HG03196 (cell line): ENCODE data around the gene KEL.

Source experiments
- ATAC-seq: cut with Tn5 transposase; IDR thresholded peaks from one replicate; pipeline ENCODE4 v1.9.1; 2021; ENCODE audit not compliant: unreplicated experiment

Gene KEL

DNA sequence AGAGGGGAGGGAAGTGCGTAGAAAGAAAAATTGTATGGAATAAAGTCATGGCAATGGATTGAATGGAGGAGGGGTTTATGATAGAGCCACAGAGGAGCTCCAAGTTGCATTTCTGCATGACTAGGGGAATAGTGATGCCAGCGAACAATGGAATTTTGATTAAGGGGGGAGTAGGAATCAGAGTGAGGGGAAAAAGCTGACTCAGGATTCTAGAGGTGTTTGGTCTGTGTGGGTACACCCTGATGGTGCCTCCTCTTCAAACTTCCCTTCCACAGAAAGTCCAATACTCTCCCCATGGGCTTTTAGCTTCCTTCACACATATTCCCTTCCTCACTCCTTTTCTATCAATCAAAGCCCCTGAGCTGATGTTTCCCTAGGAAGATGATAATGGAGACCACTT is 1.8 kb upstream of the KEL start:
- no peak for ATAC-seq

DNA sequence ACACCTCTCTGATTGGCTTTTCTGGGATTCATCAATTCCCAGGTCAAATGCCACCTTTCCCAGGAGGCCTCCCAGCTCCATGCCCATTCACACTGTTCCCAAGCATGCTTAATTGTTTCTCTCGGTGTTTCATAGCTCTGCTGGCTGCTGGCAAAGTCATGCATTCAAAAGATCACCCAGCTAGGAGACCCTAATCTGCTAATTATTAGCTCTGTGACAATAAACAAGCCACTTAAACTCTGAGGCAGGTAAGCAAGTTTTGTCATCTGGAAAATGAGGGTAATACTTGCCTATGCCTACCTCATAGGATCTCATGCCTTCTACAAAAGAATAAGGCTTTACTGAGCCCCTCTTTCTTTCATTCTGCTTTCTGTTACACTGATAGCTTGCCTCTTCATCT is 828 bp upstream of the KEL start:
- ATAC-seq: no peak

DNA sequence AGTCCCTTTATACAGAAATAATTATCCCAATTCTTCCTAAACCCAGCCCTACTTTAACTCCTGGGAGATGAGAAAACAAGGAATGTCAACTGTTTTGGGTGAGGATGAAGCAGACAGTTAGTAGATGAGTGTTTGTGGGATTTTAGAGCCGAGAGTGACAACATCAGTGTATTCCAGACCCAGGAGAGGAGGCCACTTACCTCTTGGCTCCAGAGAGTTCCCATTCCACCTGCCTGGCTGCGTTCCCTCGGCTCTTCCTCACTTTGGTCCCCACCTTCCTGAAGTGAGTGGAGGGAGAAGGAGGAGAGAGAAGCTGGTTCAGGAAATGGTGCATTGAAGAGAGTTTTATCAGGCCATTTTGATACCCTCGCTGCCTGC is 579 bp downstream of the KEL start:
- ATAC-seq: no peak

DNA sequence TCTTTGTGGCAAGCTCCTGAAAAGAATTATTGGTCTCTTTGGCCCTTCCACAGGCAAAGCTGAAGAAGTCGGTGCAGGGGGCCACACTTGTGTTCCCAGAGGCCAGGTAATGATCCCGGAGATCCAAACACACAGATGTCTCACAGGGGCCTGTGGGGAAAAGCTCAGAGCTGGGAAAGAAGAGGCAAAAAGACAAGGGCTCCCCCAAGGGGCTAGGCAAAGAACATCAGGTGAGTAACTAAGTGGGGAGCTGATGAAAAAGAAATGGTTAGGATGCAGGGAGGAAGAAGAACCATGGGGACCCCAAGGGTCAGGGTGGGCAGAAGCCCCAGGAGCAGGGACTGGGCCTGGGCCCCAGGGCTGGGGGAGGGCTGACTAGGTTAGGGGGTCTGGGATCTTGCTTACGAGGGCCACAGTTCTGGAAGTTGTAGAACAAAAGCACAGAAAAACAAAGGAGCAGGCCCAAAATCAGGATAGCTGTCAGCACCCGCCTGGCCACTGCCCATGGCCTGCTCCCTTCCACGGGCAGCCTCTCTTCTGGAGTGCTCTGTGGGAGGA is 1.1 kb downstream of the KEL start:
- ATAC-seq: no peak

DNA sequence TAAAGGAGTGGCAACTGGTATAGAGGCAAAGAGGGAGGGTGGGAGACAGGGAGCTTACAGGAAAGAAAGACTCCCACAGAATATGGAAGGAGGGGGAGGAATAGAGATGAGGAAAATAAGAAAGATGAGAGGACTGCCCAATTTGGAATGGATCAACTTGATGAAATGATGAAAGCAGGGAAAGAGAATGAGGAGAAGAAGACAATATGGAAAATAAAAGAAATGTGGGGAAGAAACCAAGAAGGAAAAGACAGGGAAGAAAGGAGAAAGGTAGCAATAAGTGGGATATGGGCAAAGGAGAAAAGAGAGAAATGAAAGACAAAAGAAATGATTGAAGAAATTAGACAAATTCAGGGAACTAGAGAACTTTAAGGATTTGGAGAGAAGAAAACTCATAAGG is 3.0 kb downstream of the KEL start:
- no peak for ATAC-seq

DNA sequence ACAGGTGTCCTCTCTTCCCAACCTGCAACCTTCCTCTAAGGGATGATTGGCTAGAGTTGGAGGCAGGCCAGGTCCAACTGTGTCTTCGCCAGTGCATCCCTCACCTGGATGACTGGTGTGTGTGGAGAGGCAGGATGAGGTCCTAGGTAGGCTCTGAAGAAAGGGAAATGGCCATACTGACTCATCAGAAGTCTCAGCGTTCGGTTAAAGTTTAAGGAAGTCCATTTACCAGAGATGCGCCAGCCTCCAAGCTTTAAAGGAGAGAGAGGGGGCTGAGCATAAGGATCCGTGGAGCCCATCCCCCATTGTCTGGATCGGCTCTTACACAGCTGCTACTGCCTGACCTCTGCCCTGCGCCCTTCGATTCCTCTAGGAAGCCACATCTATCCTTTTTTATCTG is 4.4 kb downstream of the KEL start:
- ATAC-seq: no peak

DNA sequence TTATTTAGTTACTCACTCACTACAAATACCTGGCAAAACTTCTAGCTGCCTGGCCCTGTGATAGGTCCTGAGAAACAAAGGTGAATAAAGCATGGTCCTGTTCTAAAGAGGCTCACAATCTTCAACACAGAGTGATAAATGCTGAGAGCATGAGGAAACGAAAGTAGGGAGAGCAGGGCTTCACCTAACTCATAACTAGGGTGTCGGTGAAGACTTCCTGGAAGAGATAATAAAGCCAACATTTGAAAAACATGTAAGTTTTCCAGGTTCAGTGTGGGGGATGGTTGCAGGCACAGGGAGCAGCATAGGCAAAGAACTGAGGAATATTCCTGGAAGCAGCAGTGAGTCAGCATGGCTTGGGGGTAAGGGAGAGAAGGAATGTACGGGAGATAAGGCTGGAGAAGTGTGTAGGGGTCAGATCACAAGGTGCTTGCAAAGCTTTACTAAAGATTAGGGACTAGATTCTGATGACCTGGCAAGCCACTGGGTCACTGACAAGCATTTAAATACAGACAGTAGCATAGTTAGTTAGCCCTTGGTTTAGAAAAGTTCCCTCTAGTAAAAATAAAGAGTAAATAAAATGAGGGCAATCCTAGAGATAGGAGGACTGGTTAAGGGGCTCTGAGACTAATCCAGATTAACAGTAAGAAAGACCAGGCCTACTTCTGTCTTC is 5.1 kb downstream of the KEL start:
- no peak for ATAC-seq

DNA sequence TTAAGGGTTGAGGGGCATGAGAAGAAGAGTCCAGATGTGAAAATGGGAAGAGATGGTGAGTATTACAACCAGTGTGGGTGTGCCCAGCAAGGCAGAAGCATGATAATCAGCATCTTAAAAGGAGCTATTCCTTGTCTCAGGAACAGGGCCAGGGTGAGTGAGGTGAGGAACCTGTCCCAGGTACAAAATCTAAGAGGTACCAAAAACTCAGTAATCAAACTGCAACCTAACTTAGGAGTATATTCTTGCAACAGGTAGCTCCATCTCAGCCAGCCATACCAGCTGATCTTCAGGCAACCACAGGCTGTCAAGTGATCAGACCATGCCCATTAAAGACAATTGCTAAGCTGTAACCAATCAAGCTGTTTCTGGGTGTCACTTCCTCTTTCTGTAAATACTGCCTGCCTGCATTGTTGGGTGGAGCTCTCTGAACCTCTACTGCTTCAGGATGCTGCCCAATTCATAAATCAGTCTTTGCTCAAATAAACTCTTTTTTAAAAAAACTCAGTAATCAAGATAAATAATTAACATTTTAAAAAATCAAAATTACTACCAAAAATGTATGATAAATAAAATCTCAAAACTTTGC is 7.4 kb downstream of the KEL start:
- ATAC-seq: no peak

DNA sequence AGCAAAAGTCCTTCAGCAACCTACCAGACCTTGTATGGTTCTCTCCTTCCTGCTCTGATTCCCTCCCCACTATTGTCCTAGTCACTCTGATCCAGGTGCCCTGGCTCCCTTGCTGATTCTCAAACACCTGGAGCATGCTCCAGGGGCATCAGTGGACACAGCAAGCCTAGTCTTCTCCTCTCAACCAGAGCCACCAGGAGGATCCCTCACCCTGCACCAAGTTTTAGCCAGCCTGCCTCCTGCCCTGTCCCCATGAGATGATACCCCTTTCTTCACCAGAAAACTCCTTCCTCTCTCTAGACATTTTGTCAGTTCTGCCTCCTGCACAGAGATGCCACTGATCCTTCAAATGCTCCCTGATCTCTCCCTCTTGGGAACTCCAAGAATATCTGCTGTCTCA is 11.9 kb downstream of the KEL start:
- ATAC-seq: no peak

DNA sequence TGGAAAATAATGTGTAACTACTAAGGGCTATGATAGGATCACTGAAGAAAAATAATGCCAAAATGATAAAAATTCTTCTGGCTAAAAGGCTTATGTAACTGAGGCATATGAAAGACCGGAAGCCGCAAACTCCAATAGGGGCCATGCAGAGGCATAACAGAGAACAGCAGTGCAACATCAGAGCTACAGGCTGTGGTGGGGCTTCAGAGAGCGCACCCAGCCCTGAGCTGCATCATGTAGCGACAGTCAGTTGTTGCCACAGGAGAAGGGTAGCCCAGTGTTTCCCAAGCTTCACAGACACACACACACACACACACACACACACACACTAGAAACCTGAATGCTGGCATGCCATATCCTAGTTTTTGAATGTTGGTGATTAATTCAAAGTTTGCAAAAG is 13.6 kb downstream of the KEL start:
- ATAC-seq: no peak

DNA sequence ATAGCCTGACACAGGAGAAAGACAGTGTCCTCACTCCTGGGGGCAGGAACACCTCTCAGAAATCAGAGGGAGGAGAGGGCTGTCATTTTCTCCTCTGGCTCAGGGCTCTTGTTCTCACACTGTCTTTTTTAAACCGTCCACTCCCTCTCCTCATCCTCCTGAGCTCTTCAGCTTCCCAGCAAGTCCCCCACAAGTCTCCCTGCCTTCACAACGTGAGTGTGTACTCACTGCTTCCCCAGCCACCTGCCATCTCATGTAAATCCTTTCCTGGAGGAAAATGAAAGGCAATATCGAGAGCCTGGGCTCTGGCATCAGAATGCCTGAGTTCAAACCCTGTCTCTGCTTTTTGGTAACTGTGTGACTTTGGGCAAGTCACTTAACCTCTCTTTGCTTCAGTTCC is 17.2 kb downstream of the KEL start:
- no peak for ATAC-seq

DNA sequence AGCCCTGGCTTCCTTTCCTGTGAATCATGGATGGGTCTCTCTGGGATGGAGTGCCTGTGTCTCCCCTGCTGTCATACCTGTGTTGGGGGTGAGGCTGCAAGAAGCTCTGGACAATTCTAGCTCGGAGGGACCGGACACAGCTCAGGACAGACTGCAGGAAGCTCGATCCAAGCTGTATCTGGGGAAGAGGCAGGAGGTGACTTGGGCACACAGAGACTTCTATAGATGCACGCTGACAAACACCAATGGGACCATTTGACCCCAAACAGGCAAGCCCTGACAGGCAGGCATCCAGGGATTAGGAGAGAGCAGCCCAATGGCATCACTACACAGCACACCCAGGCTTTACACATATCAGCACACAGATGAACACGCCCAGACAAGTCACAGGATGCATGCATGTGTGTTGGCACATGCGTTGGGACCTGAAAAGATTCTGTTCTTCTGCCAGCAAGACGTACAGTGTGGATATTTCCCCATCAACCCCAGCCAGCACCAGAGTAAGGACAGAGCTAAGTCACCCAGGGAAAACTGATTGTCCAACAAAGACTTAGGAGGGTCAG is 18.4 kb downstream of the KEL start:
- no peak for ATAC-seq

DNA sequence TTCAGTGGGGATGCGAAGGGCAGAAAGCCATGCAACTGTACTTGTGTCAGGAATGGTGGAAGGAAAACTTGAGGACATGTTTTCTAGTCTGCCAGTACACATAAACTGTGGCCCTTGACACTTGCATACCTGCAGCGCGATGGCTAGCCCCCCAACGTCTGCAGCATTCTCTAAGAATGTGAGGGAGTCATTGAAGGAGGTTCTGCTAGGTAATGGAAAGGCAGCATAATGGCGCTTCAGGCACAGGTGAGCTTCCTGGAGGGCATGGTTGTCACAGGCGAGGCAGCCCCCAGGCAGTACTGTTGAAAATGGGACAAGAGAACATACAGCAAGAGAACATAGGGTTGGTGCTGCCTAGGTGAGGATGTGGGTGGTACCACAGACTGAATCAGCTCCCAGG is 19.4 kb downstream of the KEL start:
- no peak for ATAC-seq

DNA sequence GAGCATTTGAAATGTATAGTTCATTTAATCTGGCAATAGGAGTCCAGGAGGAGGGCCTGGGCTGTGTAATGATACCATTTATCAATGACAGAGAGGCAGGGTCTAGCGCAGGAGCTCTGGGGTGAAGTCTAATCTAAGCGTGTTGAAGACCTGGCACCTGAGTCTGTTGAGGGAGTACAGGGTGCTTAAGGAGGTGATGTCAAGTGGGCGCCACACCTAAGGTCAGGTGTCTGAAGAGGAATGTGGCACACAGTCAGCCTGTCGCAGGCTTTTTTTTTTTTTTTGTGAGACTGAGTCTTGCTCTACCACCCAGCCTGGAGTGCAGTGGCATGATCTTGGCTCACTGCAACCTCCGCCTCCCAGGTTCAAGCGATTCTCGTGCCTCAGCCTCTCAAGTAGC is 20.6 kb downstream of the KEL start:
- ATAC-seq: no peak

DNA sequence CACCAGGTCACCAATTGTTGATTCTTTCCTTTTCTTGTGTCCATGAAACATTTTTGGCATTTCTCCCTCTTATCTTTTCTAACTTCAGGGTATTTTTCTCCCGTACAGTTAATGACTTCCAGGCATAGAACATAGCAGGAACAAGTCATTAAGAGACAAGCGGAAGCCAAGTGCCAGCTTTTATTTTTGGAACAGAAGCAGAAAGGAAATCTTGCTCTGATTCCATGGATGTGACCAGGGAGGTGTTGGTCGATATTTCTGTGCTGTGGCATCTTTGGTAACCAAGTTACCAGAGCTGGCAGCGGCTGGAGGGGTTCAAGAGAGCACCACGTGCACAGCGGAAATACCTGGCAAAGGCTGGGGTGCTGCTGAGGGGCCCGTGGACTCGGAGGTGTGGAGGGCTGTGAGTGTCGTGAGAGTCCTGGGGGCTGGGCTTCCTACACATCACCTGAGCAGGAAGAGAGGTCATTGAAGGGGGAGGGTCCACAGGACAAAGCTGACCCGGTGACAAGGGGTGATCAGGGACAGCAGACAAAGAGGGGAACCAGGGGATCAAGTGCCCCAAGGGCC is 21.1 kb downstream of the KEL start:
- ATAC-seq: no peak

DNA sequence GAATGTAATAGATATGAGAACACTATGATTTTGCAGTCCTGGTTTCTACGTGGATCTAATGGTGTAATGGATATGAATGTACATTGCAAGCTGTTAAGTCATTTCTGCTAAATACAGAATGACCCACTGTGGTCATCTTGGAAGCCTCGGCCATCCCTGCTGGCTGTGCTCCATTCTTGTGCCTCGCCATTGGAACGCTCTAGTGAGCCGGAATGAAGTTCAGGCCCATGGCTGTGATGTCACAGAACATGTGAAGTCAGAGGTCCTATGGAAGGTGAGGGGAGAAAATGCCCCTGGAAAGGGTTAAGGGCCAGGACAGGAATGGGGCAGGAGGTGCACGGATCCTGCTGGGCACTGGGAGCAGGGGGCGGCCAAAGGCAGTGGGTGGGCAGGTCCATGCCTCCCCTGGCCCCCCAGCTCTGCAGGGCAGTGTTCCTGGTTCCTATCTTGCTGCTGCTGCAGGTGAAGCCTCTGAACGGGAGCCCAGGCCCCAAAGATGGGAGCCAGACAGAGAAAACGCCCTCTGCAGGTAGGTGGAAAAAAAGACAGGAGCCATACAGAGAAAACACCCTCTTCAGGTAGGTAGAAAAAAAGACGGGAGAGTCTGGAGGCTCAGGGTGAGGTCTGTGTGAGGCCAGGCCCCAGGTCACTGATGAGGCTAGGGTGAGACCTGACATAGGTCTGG is 22.8 kb downstream of the KEL start, which contains the start of gene LLCFC1:
LLCFC1 (plus strand) TSS at position 259 of the 685 bp plus-strand sequence; CDS start at position 397, 138 bp downstream.
- ATAC-seq: no peak

DNA sequence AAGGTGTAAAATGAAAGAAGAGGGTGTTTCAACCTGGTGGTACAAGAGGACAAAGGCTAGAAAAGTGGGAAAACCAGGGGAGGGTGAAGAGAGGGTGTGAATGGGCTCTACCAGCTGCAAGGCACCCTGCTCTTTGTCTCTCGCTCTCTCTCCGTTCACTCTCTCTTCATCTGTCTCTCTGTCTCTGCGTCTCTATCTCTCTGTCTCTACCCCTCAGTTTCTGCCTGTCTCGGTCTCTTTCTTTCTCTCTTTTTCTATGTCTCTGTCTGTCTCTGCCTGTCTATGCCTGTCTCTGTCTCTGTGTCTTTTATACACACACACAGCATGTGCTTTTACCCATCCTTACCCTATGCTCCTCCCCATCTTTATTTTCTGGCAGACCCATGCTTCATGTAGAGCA is 23.6 kb downstream of the KEL start:
- no peak for ATAC-seq

DNA sequence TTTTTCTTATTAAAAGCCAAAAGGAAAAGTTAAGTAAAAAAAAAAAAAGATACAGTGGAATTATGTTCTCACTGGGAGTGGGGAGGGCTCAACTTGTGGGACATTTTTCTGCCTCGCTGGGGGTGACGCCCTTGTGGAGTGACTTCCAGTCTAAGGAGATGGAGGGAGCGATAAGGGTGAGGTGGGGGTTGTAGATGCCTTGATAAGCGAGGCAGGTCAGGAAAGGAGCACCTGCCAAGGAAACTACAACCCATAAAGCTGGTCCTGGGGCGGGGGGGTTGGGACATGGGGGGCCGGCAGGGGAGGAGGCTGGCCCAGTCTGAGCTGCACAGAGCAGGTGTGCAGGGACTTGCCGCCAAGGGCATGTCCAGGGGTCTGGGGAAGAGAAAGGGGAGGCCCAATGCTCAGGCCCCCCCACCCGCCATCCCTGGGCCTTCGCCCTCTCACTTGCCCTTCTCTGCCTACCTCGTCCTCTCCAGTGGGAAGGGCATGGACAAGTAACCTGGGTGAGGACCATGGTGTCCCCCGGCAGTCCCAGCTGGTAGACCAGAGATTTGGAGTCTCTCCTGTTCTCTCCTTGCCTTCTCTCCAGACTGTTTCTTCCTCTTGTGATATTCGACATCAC is 26.1 kb downstream of the KEL start:
- ATAC-seq: no peak

DNA sequence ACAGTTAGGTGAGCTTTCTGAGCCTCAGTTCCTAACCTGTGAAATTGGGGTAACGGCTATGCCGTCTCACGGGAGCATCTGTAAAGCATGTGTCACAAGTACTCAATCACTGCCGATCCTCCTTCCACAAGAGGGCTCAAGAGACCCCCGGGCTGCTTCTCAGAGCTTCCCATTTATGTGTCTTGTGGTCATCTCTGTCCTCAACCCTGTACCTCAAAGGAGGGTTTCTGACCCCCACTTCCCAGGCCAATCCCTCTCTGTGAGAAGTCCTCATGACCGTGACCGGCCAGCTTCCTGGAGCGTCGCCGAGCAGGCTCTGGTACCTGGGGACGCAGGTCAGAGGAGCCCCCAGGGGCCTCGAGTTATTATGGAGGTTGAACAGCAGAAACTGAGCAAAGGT is 28.1 kb downstream of the KEL start:
- ATAC-seq: no peak

DNA sequence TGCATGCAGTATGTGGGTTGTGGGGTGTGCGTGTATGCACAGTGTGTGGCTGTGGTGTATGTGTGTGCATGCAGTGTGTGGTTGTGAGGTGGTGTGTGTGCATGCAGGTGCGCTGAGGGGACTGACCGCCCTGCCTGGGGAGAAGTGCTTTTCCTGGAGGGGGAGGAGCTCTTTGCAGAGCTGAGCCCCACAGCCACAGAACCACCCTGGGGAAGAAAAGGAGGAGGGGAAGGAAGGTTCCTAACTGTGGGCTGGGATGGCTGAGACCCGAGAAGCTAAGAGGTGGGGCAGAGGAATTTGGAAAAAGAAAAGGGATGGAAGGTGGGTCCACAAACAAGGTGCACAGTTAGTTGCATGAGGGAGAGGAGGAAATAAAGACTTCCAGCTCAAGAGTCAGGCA is 28.5 kb downstream of the KEL start, which contains the start of gene TRPV5:
TRPV5 (minus strand) TSS at position 123 of the 400 bp plus-strand sequence. CDS start 287 bp downstream, outside the sequence.
- ATAC-seq: no peak

DNA sequence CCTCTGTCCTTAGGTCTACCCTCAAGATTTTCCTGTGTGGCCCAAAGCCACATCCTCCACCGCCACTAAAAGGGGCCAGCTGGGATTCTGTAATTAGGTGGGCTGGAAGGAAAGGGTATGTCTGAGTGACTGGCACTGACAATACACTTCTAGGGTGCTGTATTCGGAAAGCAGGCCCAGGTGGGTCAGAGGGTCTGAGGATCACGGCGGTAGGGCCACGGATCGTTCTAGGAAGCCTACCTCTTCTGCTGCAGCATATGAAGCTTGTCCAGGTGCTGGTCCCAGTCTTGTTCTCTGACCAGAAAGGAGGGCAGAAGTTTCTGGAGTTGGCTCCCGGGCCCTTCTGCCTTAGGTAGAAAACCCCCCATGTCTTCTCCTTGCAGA is 29.1 kb downstream of the KEL start:
- ATAC-seq: no peak
